ENCODE results near the gene CNTN4.
"Not testable (repeated sequence)": the region's sequence is repeated elsewhere in the genome, so short reads cannot be mapped to it uniquely, and the experiment has no call there.

The CNTN4 gene

GRCh38 chr3:2873986-2874385 is 775.3 kb downstream of the CNTN4 start:
- DNase-seq: no peak

- no peak for DNase-seq
These were observed 777.0 kb downstream of the CNTN4 start for GRCh38 chr3:2875699-2876098.

- DNase-seq: no peak
These were observed 777.7 kb downstream of the CNTN4 start for GRCh38 chr3:2876362-2876761.

GRCh38 chr3:2879023-2879422 is 780.4 kb downstream of the CNTN4 start:
- DNase-seq: no peak

GRCh38 chr3:2879587-2879986 is 780.9 kb downstream of the CNTN4 start:
- no peak for DNase-seq

GRCh38 chr3:2880218-2880756 is 781.6 kb downstream of the CNTN4 start:
- no peak for DNase-seq

GRCh38 chr3:2883283-2883682 is 784.6 kb downstream of the CNTN4 start:
- no peak for DNase-seq

GRCh38 chr3:2888592-2888991 is 789.9 kb downstream of the CNTN4 start:
- DNase-seq: no peak

- DNase-seq: no peak
These were observed 791.1 kb downstream of the CNTN4 start for GRCh38 chr3:2889736-2890135.

- DNase-seq: no peak
These were observed 797.8 kb downstream of the CNTN4 start for GRCh38 chr3:2896308-2896939.

GRCh38 chr3:2897821-2898220 is 799.2 kb downstream of the CNTN4 start:
- no peak for DNase-seq

GRCh38 chr3:2898591-2899353 is 800.1 kb downstream of the CNTN4 start:
- DNase-seq: no peak

- no peak for DNase-seq
These were observed 805.4 kb downstream of the CNTN4 start for GRCh38 chr3:2904054-2904453.

GRCh38 chr3:2908693-2909351 is 810.2 kb downstream of the CNTN4 start:
- DNase-seq: no peak

- no peak for DNase-seq
These were observed 812.3 kb downstream of the CNTN4 start for GRCh38 chr3:2910997-2911396.

GRCh38 chr3:2915826-2916225 is 817.2 kb downstream of the CNTN4 start:
- no peak for DNase-seq

GRCh38 chr3:2916640-2917039 is 818.0 kb downstream of the CNTN4 start:
- DNase-seq: not testable (repeated sequence)

GRCh38 chr3:2920103-2920502 is 821.4 kb downstream of the CNTN4 start:
- DNase-seq: no peak

GRCh38 chr3:2921452-2921851 is 822.8 kb downstream of the CNTN4 start:
- DNase-seq: no peak

GRCh38 chr3:2921903-2922302 is 823.2 kb downstream of the CNTN4 start:
- DNase-seq: no peak

GRCh38 chr3:2923390-2923789 is 824.7 kb downstream of the CNTN4 start:
- DNase-seq: no peak

GRCh38 chr3:2927259-2927658 is 828.6 kb downstream of the CNTN4 start:
- DNase-seq: no peak

- no peak for DNase-seq
These were observed 830.9 kb downstream of the CNTN4 start for GRCh38 chr3:2929574-2929973.

GRCh38 chr3:2931265-2931664 is 832.6 kb downstream of the CNTN4 start:
- DNase-seq: no peak
